IPS DF 6.9 (cell line): ENCODE data around the gene LPP.

Experiments used
- DNase-seq: peaks from one replicate; pipeline ENCODE4 v3.0.0-alpha.2; 2013; ENCODE audit warnings: low read depth, low spot score
- H3K27ac ChIP-seq: one replicate; pipeline ENCODE4 v1.5.1; 2013; ENCODE audit warnings: low read length, control low read depth
- H3K27me3 ChIP-seq: 2 replicates; pipeline ENCODE4 v1.6.1; 2013; ENCODE audit warnings: mild to moderate bottlenecking, low read length; ENCODE audit not compliant: control insufficient read depth, insufficient read depth
- H3K36me3 ChIP-seq: 2 replicates; pipeline ENCODE4 v1.6.1; 2013; ENCODE audit warnings: low read length; ENCODE audit not compliant: control insufficient read depth, insufficient read depth
- H3K4me1 ChIP-seq: 2 replicates; pipeline ENCODE4 v1.6.1; 2013; ENCODE audit warnings: low read length; ENCODE audit not compliant: control insufficient read depth, insufficient read depth
- H3K4me3 ChIP-seq: 2 replicates; pipeline ENCODE4 v1.5.1; 2013; ENCODE audit warnings: mild to moderate bottlenecking, low read length
- H3K9me3 ChIP-seq: 2 replicates; pipeline ENCODE4 v1.6.1; 2013; ENCODE audit warnings: low read length, inconsistent platforms; ENCODE audit not compliant: control insufficient read depth, insufficient read depth
- WGBS: extraction: QIAGEN DNeasy Blood & Tissue Kit; methylation state at CpG from one replicate; pipeline ENCODE4 v1.1.7; 2013; ENCODE audit warnings: mixed read lengths, missing lambda C conversion rate; ENCODE audit not compliant: insufficient read length, insufficient coverage; 5-methylcytosine and 5-hydroxymethylcytosine counted together

The LPP gene

DNA sequence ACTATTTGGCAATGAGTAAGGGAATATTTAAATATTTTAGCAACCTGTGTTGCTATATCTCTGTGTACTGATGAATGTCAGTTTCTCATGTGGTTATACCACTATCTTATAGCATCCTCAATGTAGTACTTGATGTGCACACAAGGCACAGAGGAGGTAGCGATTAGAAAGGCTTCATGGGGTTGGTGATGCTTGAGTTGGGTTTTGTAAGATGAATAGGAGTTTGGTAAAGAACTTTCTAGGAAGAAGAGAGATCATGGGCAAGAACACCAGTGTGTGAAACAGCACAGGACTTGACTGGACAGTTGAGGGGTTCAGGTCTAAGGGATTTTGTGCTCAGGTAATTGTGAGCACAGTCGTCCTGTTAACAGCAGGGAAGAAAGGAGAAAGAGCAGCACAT lies 38.1 kb downstream of the LPP start:
- no peak for DNase-seq
- no CpG with 5 or more reads among the region's 2 CpGs for WGBS
- Histone ChIP-seq H3K9me3 (no peaks in the 10 kb centered on the region), H3K27me3 (no peaks in the 10 kb centered on the region), H3K27ac (no peak overlapping the region), H3K4me1 (peaks cover 5% of the 10 kb centered on the region; the same call in 1 of the 2 replicates), H3K4me3 (no peak overlapping the region), H3K36me3 (no peaks in the 10 kb centered on the region)

DNA sequence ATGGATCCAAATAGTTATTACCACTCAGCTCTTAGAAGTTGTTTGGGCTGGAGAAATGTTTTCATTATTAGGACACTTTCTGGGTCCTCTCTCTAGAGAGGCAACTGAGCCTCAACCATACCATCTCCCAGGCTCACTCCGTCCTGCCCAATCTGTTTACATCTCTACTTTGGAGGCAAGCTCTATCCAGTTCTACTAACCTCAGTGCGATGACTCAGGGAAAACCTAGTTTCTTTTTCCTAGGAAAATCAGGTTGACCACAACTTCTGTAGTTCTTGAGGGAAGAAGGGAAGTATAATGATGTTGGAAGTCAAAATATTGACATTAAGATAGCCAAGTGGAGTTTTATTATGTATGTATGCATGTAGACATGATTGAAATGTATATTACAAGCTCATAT lies 40.4 kb downstream of the LPP start:
- Histone ChIP-seq H3K36me3 (no peaks in the 10 kb centered on the region), H3K9me3 (no peaks in the 10 kb centered on the region), H3K4me1 (peaks cover 5% of the 10 kb centered on the region; the same call in 1 of the 2 replicates), H3K27ac (no peak overlapping the region), H3K4me3 (no peak overlapping the region), H3K27me3 (no peaks in the 10 kb centered on the region)
- DNase-seq, result no peak
- WGBS, result no CpG with 5 or more reads among the region's 2 CpGs

- no CpG with 5 or more reads among the region's 6 CpGs for WGBS
- H3K27me3 ChIP-seq, result no peaks in the 10 kb centered on the region
Measured at GRCh38 chr3:188196232-188196990, 42.5 kb downstream of the LPP start.

DNA sequence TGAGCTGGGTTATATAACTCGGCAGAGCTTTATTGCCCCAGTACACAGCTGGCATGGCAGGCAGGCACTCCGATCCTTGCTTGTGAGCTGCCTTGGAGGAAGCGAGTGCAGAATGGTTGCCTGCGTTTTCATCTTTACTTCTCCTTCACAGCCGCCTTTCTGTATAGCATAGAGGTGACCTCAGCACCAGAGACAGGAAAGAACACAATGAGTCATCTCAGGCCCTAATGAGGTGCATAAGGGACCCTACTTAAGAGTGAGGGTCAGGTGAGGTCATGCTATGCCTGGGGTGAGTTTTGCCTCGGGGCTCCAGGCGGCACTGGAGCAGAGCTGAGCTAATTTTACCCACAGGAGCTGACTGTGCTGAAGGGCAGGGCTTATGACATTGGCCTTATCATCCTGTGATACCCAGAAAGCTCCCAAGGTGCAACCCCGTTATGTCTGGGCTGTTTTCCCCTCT lies 43.5 kb downstream of the LPP start:
- no peaks in the 10 kb centered on the region for H3K36me3 ChIP-seq
- DNase-seq, result no peak
- no peaks in the 10 kb centered on the region for H3K27me3 ChIP-seq
- no CpG with 5 or more reads among the region's 8 CpGs for WGBS
- no peak overlapping the region for H3K4me3 ChIP-seq
- peaks cover 3% of the 10 kb centered on the region; the same call in 1 of the 2 replicates for H3K4me1 ChIP-seq
- H3K9me3 ChIP-seq, result no peaks in the 10 kb centered on the region
- no peak overlapping the region for H3K27ac ChIP-seq

More at GRCh38 chr3:188196232-188196990, 42.5 kb downstream of the LPP start:
- Histone ChIP-seq H3K27ac (no peak overlapping the region), H3K4me1 (peaks cover 3% of the 10 kb centered on the region; the same call in 1 of the 2 replicates), H3K4me3 (no peak overlapping the region), H3K36me3 (no peaks in the 10 kb centered on the region), H3K9me3 (no peaks in the 10 kb centered on the region)
- no peak for DNase-seq

- no peak overlapping the region for H3K4me3 ChIP-seq
- no peaks in the 10 kb centered on the region for H3K36me3 ChIP-seq
- WGBS, result no CpG with 5 or more reads among the region's 3 CpGs
- no peak overlapping the region for H3K27ac ChIP-seq
- DNase-seq, result no peak
- H3K4me1 ChIP-seq, result peaks cover 3% of the 10 kb centered on the region; the same call in 1 of the 2 replicates
- H3K9me3 ChIP-seq, result no peaks in the 10 kb centered on the region
- no peaks in the 10 kb centered on the region for H3K27me3 ChIP-seq
Measured at GRCh38 chr3:188198001-188198400, 44.0 kb downstream of the LPP start.

DNA sequence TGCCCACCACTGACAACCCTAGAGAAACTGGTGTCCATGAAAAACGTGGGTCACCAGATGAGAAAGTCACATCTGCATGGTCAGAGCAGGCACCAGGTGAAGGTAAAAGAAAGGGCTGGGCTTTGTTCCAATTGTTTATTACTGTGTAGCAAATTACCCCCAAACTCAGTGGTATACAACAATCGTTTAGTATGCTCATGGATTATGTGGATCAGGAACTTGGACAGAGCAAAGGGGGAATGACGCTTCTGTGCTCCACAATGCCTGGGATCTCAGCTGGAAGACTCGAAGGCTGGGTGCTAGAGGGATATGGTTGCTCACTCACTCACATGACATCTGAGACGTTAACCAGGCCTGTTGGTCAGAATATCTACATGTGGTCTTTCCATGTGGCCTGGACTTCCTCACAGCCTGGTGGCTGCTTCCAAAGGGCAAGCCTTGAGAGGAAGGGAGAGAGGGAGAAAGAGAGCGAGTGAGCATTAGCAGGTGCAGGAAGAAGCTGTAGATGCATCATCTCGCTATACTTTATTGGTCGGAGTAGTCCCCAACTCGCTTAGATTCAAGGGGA lies 44.9 kb downstream of the LPP start:
- Histone ChIP-seq H3K36me3 (no peaks in the 10 kb centered on the region), H3K9me3 (no peaks in the 10 kb centered on the region), H3K27me3 (no peaks in the 10 kb centered on the region), H3K4me1 (peaks cover 3% of the 10 kb centered on the region; the same call in 1 of the 2 replicates), H3K27ac (no peak overlapping the region), H3K4me3 (no peak overlapping the region)
- no CpG with 5 or more reads among the region's 9 CpGs for WGBS
- no peak for DNase-seq

DNA sequence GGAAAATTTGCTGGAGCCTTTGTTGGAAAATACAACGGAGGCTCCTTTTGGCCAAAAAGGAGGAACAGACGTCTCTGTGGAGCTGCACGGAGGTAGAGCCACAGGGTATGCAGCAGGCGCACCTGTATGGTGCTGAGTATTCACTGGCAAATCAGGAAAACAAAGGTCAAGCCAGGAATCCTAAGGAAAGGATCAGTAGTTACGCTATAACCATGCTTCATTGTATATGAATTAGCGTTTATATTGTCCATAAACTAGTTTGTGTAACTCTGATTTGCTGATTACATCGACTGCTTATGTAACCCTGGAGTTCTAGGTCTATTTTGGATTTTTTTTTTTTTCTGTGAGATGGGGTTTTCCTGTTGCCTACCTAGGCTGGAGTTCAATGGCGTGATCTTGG lies 45.4 kb downstream of the LPP start:
- H3K4me3 ChIP-seq, result no peak overlapping the region
- no peaks in the 10 kb centered on the region for H3K36me3 ChIP-seq
- no CpG with 5 or more reads among the region's 8 CpGs for WGBS
- H3K27me3 ChIP-seq, result no peaks in the 10 kb centered on the region
- H3K9me3 ChIP-seq, result no peaks in the 10 kb centered on the region
- no peak for DNase-seq
- H3K4me1 ChIP-seq, result peaks cover 3% of the 10 kb centered on the region; the same call in 1 of the 2 replicates
- H3K27ac ChIP-seq, result no peak overlapping the region

- WGBS, result no CpG with 5 or more reads among the region's 2 CpGs
- DNase-seq, result no peak
- no peaks in the 10 kb centered on the region for H3K36me3 ChIP-seq
Measured at GRCh38 chr3:188200481-188200880, 46.5 kb downstream of the LPP start.

DNA sequence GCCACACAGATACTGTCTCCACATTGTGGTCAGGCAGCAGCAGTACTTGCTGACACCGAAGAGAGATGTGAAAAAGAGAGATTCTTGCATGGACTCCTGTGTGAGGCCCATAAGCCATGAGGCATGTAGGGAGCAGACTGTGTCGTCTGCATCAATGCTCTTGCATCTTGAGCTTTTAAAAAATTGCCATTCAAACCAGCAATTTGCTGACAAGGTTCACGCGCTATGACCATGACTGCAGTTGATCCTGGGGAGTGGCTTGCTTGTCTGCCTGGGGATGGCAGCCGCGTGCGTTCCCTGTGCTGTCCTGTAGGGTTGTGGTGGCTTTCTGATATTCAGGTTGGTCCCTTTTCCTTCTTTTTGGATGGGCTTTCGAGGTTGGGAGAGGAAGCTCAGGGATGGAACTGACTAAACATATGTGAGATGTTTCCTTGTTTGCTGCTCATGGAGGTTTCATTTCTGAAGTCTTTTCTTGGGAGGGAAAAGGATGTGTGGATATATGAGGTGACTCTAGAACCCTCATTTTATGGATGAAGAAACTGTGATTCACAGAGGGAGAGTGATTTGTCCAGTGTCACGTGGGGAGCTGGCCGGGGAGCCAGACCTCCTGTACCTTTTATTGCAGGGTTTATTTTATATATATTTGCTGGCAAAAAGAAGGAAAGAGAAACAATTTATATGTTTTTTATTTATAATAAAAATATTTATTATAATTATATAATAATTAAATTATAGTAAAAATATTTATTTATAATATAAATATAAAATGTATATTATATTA lies 48.6 kb downstream of the LPP start:
- DNase-seq, result no peak

More at GRCh38 chr3:188200481-188200880, 46.5 kb downstream of the LPP start:
- peaks cover 3% of the 10 kb centered on the region; the same call in 1 of the 2 replicates for H3K4me1 ChIP-seq
- H3K4me3 ChIP-seq, result no peak overlapping the region
- H3K27ac ChIP-seq, result no peak overlapping the region
- H3K27me3 ChIP-seq, result no peaks in the 10 kb centered on the region
- H3K9me3 ChIP-seq, result no peaks in the 10 kb centered on the region

GRCh38 chr3:188204526-188204925 lies 50.6 kb downstream of the LPP start:
- Histone ChIP-seq H3K9me3 (no peaks in the 10 kb centered on the region), H3K27ac (no peak overlapping the region), H3K27me3 (no peaks in the 10 kb centered on the region), H3K4me3 (no peak overlapping the region), H3K36me3 (no peaks in the 10 kb centered on the region), H3K4me1 (peaks cover 4% of the 10 kb centered on the region; the same call in 1 of the 2 replicates)
- no peak for DNase-seq
- WGBS, result no CpG with 5 or more reads among the region's 2 CpGs

More for the DNA sequence above, 48.6 kb downstream of the LPP start:
- no peak overlapping the region for H3K4me3 ChIP-seq
- H3K4me1 ChIP-seq, result no peaks in the 10 kb centered on the region; the same call in 1 of the 2 replicates
- no peaks in the 10 kb centered on the region for H3K9me3 ChIP-seq
- H3K27ac ChIP-seq, result no peak overlapping the region
- no peaks in the 10 kb centered on the region for H3K27me3 ChIP-seq
- no CpG with 5 or more reads among the region's 10 CpGs for WGBS
- no peaks in the 10 kb centered on the region for H3K36me3 ChIP-seq
